Osteocyte (in vitro differentiated cells): ENCODE measurements around the gene ENAM. TPM values are rescaled to one million over a fixed set of nuclear protein-coding genes. Genes with fewer than 3 reads are reported as not detected.
"Not testable (repeated sequence)": the region's sequence is repeated elsewhere in the genome, so short reads cannot be mapped to it uniquely, and the experiment has no call there.

Source experiments
- DNase-seq: peaks from one replicate; pipeline ENCODE4 v3.0.0; 2021; ENCODE audit warnings: mixed read lengths; ENCODE audit not compliant: unreplicated experiment; ENCODE audit errors: extremely low spot score
- H3K27ac Mint-ChIP-seq: one replicate; pipeline ENCODE4 v1.8.0; 2021; ENCODE audit warnings: mild to moderate bottlenecking, mixed read lengths; ENCODE audit not compliant: unreplicated experiment
- H3K27me3 Mint-ChIP-seq: one replicate; pipeline ENCODE4 v1.8.0; 2021; ENCODE audit warnings: mixed read lengths; ENCODE audit not compliant: unreplicated experiment
- H3K36me3 Mint-ChIP-seq: one replicate; pipeline ENCODE4 v1.8.0; 2021; ENCODE audit warnings: mixed read lengths; ENCODE audit not compliant: unreplicated experiment
- H3K4me1 Mint-ChIP-seq: one replicate; pipeline ENCODE4 v1.8.0; 2021; ENCODE audit warnings: mixed read lengths; ENCODE audit not compliant: unreplicated experiment
- H3K4me3 Mint-ChIP-seq: one replicate; pipeline ENCODE4 v1.8.0; 2021; ENCODE audit warnings: mild to moderate bottlenecking, moderate library complexity, mixed read lengths; ENCODE audit not compliant: unreplicated experiment
- H3K9me3 Mint-ChIP-seq: one replicate; pipeline ENCODE4 v1.8.0; 2021; ENCODE audit warnings: mixed read lengths; ENCODE audit not compliant: unreplicated experiment
- CTCF ChIP-seq: fragments of 200-600 bp; sonication (generic); IDR thresholded peaks from 2 replicates; pipeline ENCODE4 v1.5.0; 2021; ENCODE audit warnings: antibody characterized with exemption, mild to moderate bottlenecking, moderate library complexity
- total RNA-seq: library from RNA; stranded (reverse); gene quantifications from 2 replicates; pipeline ENCODE4 v1.2.1, GENCODE V29; 2021

ENAM gene
- total RNA-seq, 1 donor from 2014 or later = not detected

- peaks cover 53% of the 10 kb centered on the region for H3K27me3 Mint-ChIP-seq
- TF ChIP-seq CTCF = no peak
- H3K4me1 Mint-ChIP-seq = no peaks in the 10 kb centered on the region
- no peak for DNase-seq
- no peaks in the 10 kb centered on the region for H3K9me3 Mint-ChIP-seq
- H3K27ac Mint-ChIP-seq = no peak overlapping the region
- no peak overlapping the region for H3K4me3 Mint-ChIP-seq
- no peaks in the 10 kb centered on the region for H3K36me3 Mint-ChIP-seq
Observed at GRCh38 chr4:70676554-70677090, 48.1 kb downstream of the ENAM start.

- Mint-ChIP-seq H3K4me3 (no peak overlapping the region), H3K27me3 (peaks cover 51% of the 10 kb centered on the region), H3K9me3 (no peaks in the 10 kb centered on the region), H3K4me1 (no peaks in the 10 kb centered on the region), H3K36me3 (no peaks in the 10 kb centered on the region), H3K27ac (no peak overlapping the region)
- no peak for TF ChIP-seq CTCF
- no peak for DNase-seq
Observed at GRCh38 chr4:70678383-70678999, 49.9 kb downstream of the ENAM start.

- H3K9me3 Mint-ChIP-seq = no peaks in the 10 kb centered on the region
- no peaks in the 10 kb centered on the region for H3K4me1 Mint-ChIP-seq
- TF ChIP-seq CTCF = no peak
Observed at GRCh38 chr4:70680934-70681333, 52.4 kb downstream of the ENAM start.

GRCh38 chr4:70681704-70682103 is 53.2 kb downstream of the ENAM start:
- Mint-ChIP-seq H3K27ac (no peak overlapping the region), H3K4me1 (no peaks in the 10 kb centered on the region), H3K27me3 (peaks cover 44% of the 10 kb centered on the region), H3K9me3 (no peaks in the 10 kb centered on the region), H3K36me3 (no peaks in the 10 kb centered on the region), H3K4me3 (no peak overlapping the region)
- TF ChIP-seq CTCF = no peak
- no peak for DNase-seq

More at GRCh38 chr4:70680934-70681333, 52.4 kb downstream of the ENAM start:
- no peak for DNase-seq
- Mint-ChIP-seq H3K36me3 (no peaks in the 10 kb centered on the region), H3K27me3 (peaks cover 44% of the 10 kb centered on the region), H3K27ac (no peak overlapping the region), H3K4me3 (no peak overlapping the region)

GRCh38 chr4:70682142-70682541 is 53.6 kb downstream of the ENAM start:
- H3K27ac Mint-ChIP-seq, H3K4me3 Mint-ChIP-seq, H3K9me3 Mint-ChIP-seq, H3K4me1 Mint-ChIP-seq, DNase-seq, H3K36me3 Mint-ChIP-seq: not testable (repeated sequence)
- H3K27me3 Mint-ChIP-seq = peaks cover 44% of the 10 kb centered on the region
